T47D (cell line): Measurements from ENCODE around the gene CALHM1.
A peak's percentile ranks its signal among the peaks of the same experiment; 100 is the strongest.
"Not testable (repeated sequence)": the region's sequence is repeated elsewhere in the genome, so short reads cannot be mapped to it uniquely, and the experiment has no call there.

Source experiments
- DNase-seq, 2 experiments: peaks; one replicate each; pipeline versions ENCODE4 v3.0.0 to v3.0.0-alpha.2; 2011 to 2012; ENCODE audit warnings: low read depth in 1 of 2, low spot score in 1 of 2
- JUND ChIP-seq: IDR thresholded peaks from 2 replicates; pipeline ENCODE4 v1.6.1; 2012; ENCODE audit warnings: low read depth
- in situ Hi-C: cut with HindIII; loops from 2 replicates; pipeline ENCODE4 v1.10.0; 2016; ENCODE audit warnings: low sequenced_read_pairs, low pct_unique_long_range_greater_than_20kb

The CALHM1 gene

DNA sequence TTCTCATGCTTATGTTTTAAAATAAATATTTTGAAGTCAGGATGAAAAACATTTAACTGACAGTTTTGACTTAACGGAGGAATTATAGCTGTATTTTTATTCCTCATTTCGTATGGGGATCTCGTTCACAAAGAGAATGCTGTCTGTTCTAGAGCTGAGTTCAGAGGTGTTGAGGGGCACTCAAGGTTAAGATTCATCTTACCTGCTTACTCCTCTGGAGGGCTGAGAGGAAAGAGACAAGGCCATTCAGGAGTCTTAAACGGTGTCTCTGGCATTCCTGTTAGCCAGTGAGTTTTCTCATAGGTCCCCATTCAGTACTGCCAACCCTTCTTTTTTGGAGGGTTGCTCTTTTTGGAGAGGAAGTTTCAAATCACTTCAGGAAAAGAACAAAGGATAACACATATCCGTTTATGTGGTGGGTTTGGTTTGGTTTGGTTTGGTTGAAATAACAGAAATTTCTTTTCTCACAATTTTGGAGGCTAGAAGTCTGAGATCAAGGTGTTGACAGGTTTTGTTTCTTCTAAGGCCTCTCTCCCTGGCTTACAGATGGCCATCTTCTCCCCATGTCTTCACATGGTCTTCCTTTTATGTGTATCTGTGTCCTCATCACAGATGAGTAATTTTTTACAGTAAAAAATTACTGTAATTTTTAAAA, 29.6 kb downstream of the CALHM1 start:
- in situ Hi-C loops = no loop called here
- no peak for DNase-seq
- TF ChIP-seq JUND = no peak

DNA sequence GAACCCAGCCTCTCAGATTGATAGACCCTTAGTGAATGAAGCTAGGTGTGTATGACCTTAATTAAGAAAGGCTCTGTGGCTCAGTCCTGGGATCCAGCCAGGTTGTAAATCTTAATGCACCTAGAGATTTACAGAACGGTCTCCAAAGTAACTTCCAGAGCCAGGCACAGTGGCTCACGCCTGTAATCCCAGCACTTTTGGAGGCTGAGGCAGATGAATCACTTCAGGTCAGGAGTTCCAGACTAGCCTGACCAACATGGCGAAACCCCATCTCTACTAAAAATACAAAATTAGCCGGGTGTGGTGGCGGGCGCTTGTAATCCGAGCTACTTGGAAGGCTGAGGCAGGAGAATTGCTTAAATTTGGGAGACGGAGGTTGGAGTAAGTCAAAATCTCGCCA, 30.8 kb downstream of the CALHM1 start:
- TF ChIP-seq JUND = no peak
- DNase-seq = no peak
- in situ Hi-C loops = no loop called here

DNA sequence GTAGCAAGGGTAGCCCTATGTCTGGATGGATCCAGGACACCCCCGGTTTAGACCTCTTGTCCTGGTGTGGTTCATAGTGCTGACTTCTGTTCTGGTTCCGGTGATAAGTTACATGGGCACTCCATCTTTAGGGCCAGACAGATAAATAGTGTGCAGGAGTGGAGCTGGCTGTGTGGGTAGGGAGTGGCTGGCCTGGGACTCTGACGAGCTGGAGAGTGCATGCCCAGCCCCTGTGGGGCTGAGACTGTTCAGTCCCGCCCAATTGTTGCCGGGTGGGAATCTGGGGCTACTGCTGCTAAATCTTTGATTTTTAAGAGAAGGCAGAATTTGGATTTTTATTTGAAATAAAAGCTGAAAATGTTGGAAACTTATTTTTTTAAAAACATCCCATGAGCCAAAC, 35.0 kb downstream of the CALHM1 start:
- TF ChIP-seq JUND = no peak
- in situ Hi-C loops = no loop called here
- DNase-seq = no peak

DNA sequence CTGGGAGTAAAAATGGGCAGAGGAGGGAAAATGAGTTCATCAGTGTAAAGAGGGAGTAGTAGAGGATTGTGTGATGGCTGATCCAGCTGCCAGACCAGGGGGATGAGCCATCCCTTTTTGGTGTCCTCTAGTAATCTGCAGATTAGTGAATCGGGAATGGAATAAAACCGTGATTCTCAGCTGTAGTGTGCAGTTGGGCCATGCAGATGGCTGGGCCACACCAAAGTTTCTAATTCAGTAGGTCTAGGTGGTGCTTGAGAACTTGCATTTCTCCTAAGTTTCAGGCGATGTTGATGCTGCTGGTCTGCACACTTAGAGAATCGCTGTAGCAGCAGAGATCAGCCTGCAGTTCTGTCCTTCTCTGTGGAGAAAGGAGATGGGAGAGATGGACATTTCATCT, 39.6 kb downstream of the CALHM1 start:
- DNase-seq = no peak
- no peak for TF ChIP-seq JUND
- in situ Hi-C loops = no loop called here

DNA sequence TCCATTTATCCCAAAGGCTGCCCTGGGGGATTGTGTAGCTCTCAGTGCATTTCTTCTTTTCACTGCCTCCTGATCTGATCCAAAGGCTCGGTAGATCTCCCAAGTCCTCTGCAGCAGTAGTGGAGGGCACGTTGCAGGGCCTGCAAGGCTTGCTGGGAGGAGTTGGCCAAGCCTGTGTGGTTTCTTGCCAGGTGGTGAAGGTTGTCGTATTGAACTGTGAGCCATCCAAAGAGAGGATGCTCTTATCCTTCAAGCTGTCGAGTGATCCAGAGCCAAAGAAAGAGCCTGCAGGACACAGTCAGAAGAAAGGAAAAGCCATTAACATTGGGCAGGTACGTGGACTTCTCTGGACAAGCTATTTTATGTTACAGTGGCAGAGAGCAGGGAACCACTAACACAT, 41.1 kb downstream of the CALHM1 start:
- TF ChIP-seq JUND = no peak
- in situ Hi-C loops = no loop called here
- no peak for DNase-seq

DNA sequence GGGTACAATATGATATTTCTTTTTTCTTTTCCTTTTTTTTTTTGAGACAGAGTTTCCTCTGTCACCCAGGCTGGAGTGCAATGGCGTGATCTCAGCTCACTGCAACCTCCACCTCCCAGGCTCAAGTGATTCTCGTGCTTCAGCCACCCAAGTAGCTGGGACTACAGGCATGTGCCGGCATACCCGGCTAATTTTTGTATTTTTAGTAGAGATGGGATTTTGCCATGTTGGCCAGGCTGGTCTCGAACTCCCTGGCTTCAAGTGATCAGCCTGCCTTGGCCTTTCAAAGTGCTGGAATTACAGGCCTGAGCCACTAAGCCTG, 41.6 kb downstream of the CALHM1 start:
- in situ Hi-C loops, DNase-seq: not testable (repeated sequence)

DNA sequence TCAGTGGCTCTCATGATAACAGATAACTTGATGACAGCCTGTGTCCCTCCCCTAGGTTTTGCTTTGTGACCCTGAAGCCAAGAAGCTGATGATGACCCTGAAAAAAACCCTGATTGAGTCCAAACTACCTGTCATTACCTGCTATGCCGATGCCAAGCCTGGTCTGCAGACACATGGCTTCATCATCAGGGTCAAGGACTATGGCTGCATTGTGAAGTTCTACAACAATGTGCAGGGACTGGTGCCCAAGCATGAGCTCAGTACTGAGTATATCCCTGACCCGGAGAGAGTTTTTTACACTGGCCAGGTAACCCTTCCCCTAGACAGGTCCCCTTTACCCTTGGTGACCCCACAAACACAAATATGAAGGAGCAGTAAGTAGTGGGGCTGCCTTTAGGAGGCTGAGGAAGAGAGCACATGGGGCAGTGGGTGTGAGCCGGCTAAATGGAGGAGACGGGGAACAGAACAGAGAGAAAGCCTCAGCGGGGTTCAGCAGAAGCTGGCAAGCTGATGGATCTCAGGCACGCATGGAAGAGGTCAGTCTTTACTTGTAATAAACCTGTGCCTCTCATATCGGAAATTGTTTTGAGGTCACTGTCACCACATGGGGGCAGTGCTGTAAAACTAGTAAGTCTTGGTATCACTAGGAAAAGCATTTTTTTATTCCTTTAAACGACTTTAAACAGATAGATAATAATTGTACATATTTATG, 42.1 kb downstream of the CALHM1 start:
- peak; percentile 9 to 60 for DNase-seq
- in situ Hi-C loops = no loop called here
- no peak for TF ChIP-seq JUND

DNA sequence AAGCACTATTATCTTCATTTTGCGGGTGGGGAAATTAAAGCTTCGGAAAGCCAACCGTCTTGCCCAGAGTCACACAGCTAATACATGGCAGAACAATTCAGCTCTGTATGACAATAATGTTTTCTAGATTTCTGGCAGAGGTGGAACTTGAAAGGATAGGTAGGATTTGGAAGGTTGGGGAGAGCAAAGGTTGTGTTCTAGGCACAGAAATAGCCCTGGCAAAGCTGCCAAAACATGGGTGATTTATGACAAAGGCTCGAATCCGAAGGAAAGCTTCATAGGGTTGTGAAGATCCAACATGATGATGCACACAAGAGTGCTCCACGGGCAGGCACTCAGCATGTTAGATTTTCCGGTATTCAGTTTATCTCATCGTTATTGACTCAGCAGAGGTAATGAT, 43.1 kb downstream of the CALHM1 start:
- no peak for DNase-seq
- TF ChIP-seq JUND = no peak
- in situ Hi-C loops = no loop called here

DNA sequence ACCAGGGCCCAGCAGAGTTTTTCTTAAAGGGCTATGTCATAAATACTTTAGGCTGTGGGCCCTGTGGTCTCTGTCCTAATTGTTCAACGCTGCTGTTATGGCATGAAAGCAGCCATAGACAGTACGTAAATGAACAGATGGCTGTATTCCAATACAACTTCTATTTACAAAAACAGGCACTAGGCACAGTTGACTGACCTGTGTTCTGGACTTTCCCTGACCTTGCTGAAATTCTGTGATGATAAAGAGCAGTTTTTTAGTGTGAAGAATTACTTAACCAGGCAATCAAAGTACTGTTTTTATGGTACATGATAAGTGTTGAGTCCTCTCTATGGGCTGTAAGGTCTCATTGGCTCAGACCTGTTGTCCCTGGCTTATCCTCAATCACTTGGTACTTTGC, 45.1 kb downstream of the CALHM1 start:
- TF ChIP-seq JUND = no peak
- in situ Hi-C loops = no loop called here
- no peak for DNase-seq
